IMR-90 (cell line): Measurements from ENCODE around the gene CFAP210. TPM values are rescaled to one million over a fixed set of nuclear protein-coding genes. Genes with fewer than 3 reads are reported as not detected.

Experiments
- ATAC-seq: fragments of 200-7000 bp; cut with Tn5 transposase; 2 replicates; pipeline ENCODE4 v1.9.1; 2020; ENCODE audit warnings: low read depth, mild to moderate bottlenecking, moderate library complexity
- BruUV-seq: library from RNA; stranded (reverse); fragments of 400-500 nt; replicated peaks from 2 replicates; lab custom pipeline; 2021; lab: Mats Ljungman, UMichigan
- CTCF ChIA-PET: fragments of 300-600 bp; formaldehyde crosslinking; extraction: SDS; loops from one replicate; lab custom pipeline; 2021; ENCODE audit warnings: antibody characterized with exemption; lab: Yijun Ruan, JAX
- POLR2A ChIA-PET: fragments of 300-600 bp; sonication (Branson Sonifier 250); formaldehyde crosslinking; loops from one replicate; lab custom pipeline; 2022; ENCODE audit warnings: antibody characterized with exemption; ENCODE audit not compliant: unreplicated experiment; lab: Charles Lee
- DNase-seq: peaks from one replicate; pipeline ENCODE4 v3.0.0; 2013
- H2AFZ ChIP-seq: replicated peaks from 2 replicates; pipeline ENCODE3; 2013; ENCODE audit warnings: low read length, mild to moderate bottlenecking; ENCODE audit not compliant: poor library complexity
- H2AK5ac ChIP-seq: 2 replicates; pipeline ENCODE4 v1.6.1; 2013; ENCODE audit warnings: low read depth, low read length, inconsistent platforms
- H2AK9ac ChIP-seq: replicated peaks from 2 replicates; pipeline ENCODE3; 2013; ENCODE audit warnings: mild to moderate bottlenecking, low read depth, low read length, moderate library complexity; ENCODE audit not compliant: poor library complexity
- H2BK120ac ChIP-seq: 2 replicates; pipeline ENCODE4 v1.6.1; 2013; ENCODE audit warnings: low read depth, low read length, inconsistent platforms
- H2BK15ac ChIP-seq: 3 replicates; pipeline ENCODE4 v1.6.1; 2013; ENCODE audit warnings: low read depth, low read length, inconsistent platforms
- H2BK20ac ChIP-seq: 2 replicates; pipeline ENCODE4 v1.6.1; 2013; ENCODE audit warnings: low read depth, mild to moderate bottlenecking, inconsistent platforms, low read length, moderate library complexity
- H2BK5ac ChIP-seq: 2 replicates; pipeline ENCODE4 v1.6.1; 2013; ENCODE audit warnings: mild to moderate bottlenecking, low read depth, low read length, inconsistent platforms; ENCODE audit not compliant: poor library complexity, severe bottlenecking
- H3K14ac ChIP-seq: replicated peaks from 2 replicates; pipeline ENCODE4 v1.6.1; 2013; ENCODE audit warnings: low read depth, low read length, inconsistent platforms
- H3K18ac ChIP-seq: 2 replicates; pipeline ENCODE4 v1.6.1; 2013; ENCODE audit warnings: low read depth, low read length, control low read depth
- H3K23ac ChIP-seq: 2 replicates; pipeline ENCODE4 v1.6.1; 2013; ENCODE audit warnings: low read depth, low read length, inconsistent platforms
- H3K27ac ChIP-seq: 2 replicates; pipeline ENCODE4 v1.5.1; 2013; ENCODE audit warnings: mild to moderate bottlenecking, control low read depth, low read length; ENCODE audit not compliant: insufficient read depth
- H3K27me3 ChIP-seq: 2 replicates; pipeline ENCODE4 v1.6.1; 2013; ENCODE audit warnings: low read length; ENCODE audit not compliant: control insufficient read depth, insufficient read depth
- H3K36me3 ChIP-seq: 2 replicates; pipeline ENCODE4 v1.6.1; 2013; ENCODE audit warnings: low read length, mixed read lengths; ENCODE audit not compliant: control insufficient read depth, insufficient read depth
- H3K4ac ChIP-seq: 2 replicates; pipeline ENCODE4 v1.6.1; 2013; ENCODE audit warnings: low read depth, low read length, inconsistent platforms
- H3K4me1 ChIP-seq: 2 replicates; pipeline ENCODE4 v1.6.1; 2013; ENCODE audit warnings: low read length, mixed read lengths; ENCODE audit not compliant: control insufficient read depth, insufficient read depth
- H3K4me2 ChIP-seq: 2 replicates; pipeline ENCODE4 v1.6.1; 2013; ENCODE audit warnings: low read depth, mild to moderate bottlenecking, control low read depth, low read length, moderate library complexity
- H3K4me3 ChIP-seq: 2 replicates; pipeline ENCODE4 v1.5.1; 2013; ENCODE audit warnings: low read depth, mild to moderate bottlenecking, control low read depth, low read length, moderate library complexity; ENCODE audit not compliant: insufficient read depth
- H3K56ac ChIP-seq: 2 replicates; pipeline ENCODE4 v1.6.1; 2013; ENCODE audit warnings: low read length, inconsistent platforms; ENCODE audit not compliant: insufficient read depth; ENCODE audit errors: extremely low read depth
- H3K79me1 ChIP-seq, 2 experiments: 2 replicates each; pipeline ENCODE4 v1.6.1; 2013; ENCODE audit warnings: low read length in 2 of 2, inconsistent platforms in 1 of 2, low read depth in 1 of 2
- H3K9ac ChIP-seq: 2 replicates; pipeline ENCODE4 v1.6.1; 2013; ENCODE audit warnings: low read depth, low read length, control low read depth
- H3K9me1 ChIP-seq: 2 replicates; pipeline ENCODE4 v1.6.1; 2013; ENCODE audit warnings: low read length, inconsistent platforms; ENCODE audit not compliant: insufficient read depth
- H3K9me3 ChIP-seq: 2 replicates; pipeline ENCODE4 v1.6.1; 2013; ENCODE audit warnings: low read length; ENCODE audit not compliant: control insufficient read depth, insufficient read depth
- H4K20me1 ChIP-seq: 2 replicates; pipeline ENCODE4 v1.6.1; 2013; ENCODE audit warnings: low read length, inconsistent platforms; ENCODE audit not compliant: insufficient read depth
- H4K5ac ChIP-seq: 2 replicates; pipeline ENCODE4 v1.6.1; 2013; ENCODE audit warnings: mild to moderate bottlenecking, low read depth, low read length, control low read depth
- H4K8ac ChIP-seq, 2 experiments: 2 replicates each; pipeline ENCODE4 v1.6.1; 2013; ENCODE audit warnings: low read depth in 2 of 2, low read length in 2 of 2, control low read depth in 1 of 2, inconsistent platforms in 1 of 2
- H4K91ac ChIP-seq: 2 replicates; pipeline ENCODE4 v1.6.1; 2013; ENCODE audit warnings: low read depth, low read length, inconsistent platforms; ENCODE audit not compliant: insufficient read depth
- MXI1 ChIP-seq: IDR thresholded peaks from 2 replicates; pipeline ENCODE4 v1.6.1; 2012; ENCODE audit warnings: low read depth, mild to moderate bottlenecking, low read length, moderate library complexity, borderline replicate concordance
- WGBS, 2 experiments: methylation state at CpG; one replicate each; pipeline versions ENCODE4 v1.1.5 to v1.1.7; 2013; ENCODE audit warnings: missing lambda C conversion rate in 2 of 2; ENCODE audit not compliant: insufficient read length in 1 of 2; ENCODE audit errors: extremely low coverage in 2 of 2; 5-methylcytosine and 5-hydroxymethylcytosine counted together
- dilution Hi-C: fragments of 300-500 bp; cut with HindIII; formaldehyde crosslinking; loops from one replicate; pipeline ENCODE4 v1.14.3; 2018; ENCODE audit warnings: low sequenced_read_pairs; ENCODE audit not compliant: unreplicated experiment
- in situ Hi-C: fragments of 300-500 bp; cut with MboI; formaldehyde crosslinking; loops from 3 replicates; pipeline ENCODE4 v1.14.3; 2019; ENCODE audit warnings: low sequenced_read_pairs, inconsistent platforms, mixed read lengths
- intact Hi-C: fragments of 100-400 bp; cut with micrococcal nuclease; formaldehyde crosslinking; loops from 2 replicates; pipeline ENCODE4 v1.10.0; 2022
- polyA plus RNA-seq, 3 experiments: library from polyadenylated mRNA; depleted of rRNA; stranded (reverse); fragments of >200 nt; gene quantifications; 2 replicates each; pipeline ENCODE4 v1.2.3, GENCODE V29; 2012; ENCODE audit warnings: low replicate concordance in 1 of 3
- total RNA-seq: library from RNA; depleted of rRNA; stranded (reverse); fragments of >200 nt; gene quantifications from 2 replicates; pipeline ENCODE4 v1.2.3, GENCODE V29; 2012

Gene CFAP210
- total and polyA plus RNA-seq, 2 of the 4 experiments (the other 2 are of a cell fraction) = not detected

- no CpG with 5 or more reads among the region's 2 CpGs for WGBS, 2 experiments
- Histone ChIP-seq H2BK15ac (no peak overlapping the region), H2BK20ac (no peak overlapping the region), H3K36me3 (no peaks in the 10 kb centered on the region), H3K79me1 (no peaks in the 10 kb centered on the region), H3K4ac (no peak overlapping the region), H2AK9ac (no peak overlapping the region), H3K56ac (no peak overlapping the region), H4K91ac (no peak overlapping the region), H3K27ac (no peak overlapping the region), H4K8ac (no peak overlapping the region), H3K23ac (no peak overlapping the region), H4K5ac (no peak overlapping the region), H3K9me1 (no peaks in the 10 kb centered on the region), H3K4me2 (no peak overlapping the region), H2BK5ac (no peak overlapping the region), H3K4me1 (no peaks in the 10 kb centered on the region), H3K14ac (no peak overlapping the region), H3K4me3 (no peak overlapping the region), H3K27me3 (no peaks in the 10 kb centered on the region), H2AFZ (no peak overlapping the region), H2BK120ac (no peak overlapping the region), H3K9me3 (no peaks in the 10 kb centered on the region), H4K20me1 (no peaks in the 10 kb centered on the region), H3K18ac (no peak overlapping the region), H2AK5ac (no peak overlapping the region), H3K9ac (no peak overlapping the region)
- CTCF ChIA-PET = no interaction called here
- no TSS peak for BruUV-seq
- TF ChIP-seq MXI1 = no peak
- dilution Hi-C loops = no loop called here
- POLR2A ChIA-PET = no interaction called here
- intact Hi-C loops = no loop called here
- in situ Hi-C loops = no loop called here
- no peak for DNase-seq
- no peak for ATAC-seq
Observed at GRCh38 chr2:169647496-169647895, 46.7 kb downstream of the CFAP210 start.
